Keratinocyte (primary cell): ENCODE data around the gene FMO4.

Source experiments
- EZH2 ChIP-seq: IDR thresholded peaks from one replicate; pipeline ENCODE4 v1.6.1; 2012; ENCODE audit warnings: inconsistent platforms, mild to moderate bottlenecking, low read length, moderate library complexity
- TF ChIP-seq, protein P1 (sequence below), 3 experiments: IDR thresholded peaks in 1 of 3; conservative IDR thresholded peaks in 1 of 3; optimal IDR thresholded peaks in 1 of 3; 2 replicates in 2 of 3; 3 replicates in 1 of 3; pipeline versions ENCODE3 to v1.5.1; 2011; ENCODE audit warnings: low read length in 3 of 3, mild to moderate bottlenecking in 3 of 3, moderate library complexity in 2 of 3, control low read depth in 1 of 3, inconsistent platforms in 1 of 3; ENCODE audit not compliant: insufficient read depth in 2 of 3; ENCODE audit errors: extremely low read depth in 1 of 3

DNA sequence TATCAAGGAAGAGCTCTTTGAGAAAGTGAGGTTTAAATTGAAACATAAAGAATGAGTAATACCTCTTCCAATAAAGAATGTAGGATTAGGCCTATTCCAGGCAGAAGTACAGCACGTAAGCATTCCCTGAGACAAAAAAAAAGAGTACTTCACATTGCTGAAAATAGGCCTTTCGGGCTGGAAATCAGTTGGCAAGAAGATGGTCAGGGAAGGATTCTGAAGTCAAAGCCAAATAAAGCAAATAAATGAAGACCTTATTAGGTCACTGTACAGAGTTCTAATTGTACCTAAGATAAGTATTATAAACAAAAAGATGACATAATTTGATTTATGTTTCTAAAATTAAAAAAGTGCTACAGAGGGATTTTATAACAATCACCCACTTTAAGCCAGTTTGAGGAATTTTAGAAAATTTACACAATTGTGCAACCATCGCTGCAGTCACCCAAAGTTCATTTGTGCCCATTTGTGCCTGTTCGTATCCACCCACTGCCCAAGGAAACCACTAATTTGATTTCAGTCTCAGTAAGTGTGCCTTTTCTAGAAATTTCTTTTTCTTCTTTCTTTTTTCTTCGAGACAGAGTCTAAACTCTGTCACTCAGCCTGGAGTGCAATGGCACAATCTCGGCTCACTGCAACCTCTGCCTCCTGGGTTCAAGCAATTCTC is 58.6 kb downstream of the FMO4 start:
- TF ChIP-seq, protein P1, sequence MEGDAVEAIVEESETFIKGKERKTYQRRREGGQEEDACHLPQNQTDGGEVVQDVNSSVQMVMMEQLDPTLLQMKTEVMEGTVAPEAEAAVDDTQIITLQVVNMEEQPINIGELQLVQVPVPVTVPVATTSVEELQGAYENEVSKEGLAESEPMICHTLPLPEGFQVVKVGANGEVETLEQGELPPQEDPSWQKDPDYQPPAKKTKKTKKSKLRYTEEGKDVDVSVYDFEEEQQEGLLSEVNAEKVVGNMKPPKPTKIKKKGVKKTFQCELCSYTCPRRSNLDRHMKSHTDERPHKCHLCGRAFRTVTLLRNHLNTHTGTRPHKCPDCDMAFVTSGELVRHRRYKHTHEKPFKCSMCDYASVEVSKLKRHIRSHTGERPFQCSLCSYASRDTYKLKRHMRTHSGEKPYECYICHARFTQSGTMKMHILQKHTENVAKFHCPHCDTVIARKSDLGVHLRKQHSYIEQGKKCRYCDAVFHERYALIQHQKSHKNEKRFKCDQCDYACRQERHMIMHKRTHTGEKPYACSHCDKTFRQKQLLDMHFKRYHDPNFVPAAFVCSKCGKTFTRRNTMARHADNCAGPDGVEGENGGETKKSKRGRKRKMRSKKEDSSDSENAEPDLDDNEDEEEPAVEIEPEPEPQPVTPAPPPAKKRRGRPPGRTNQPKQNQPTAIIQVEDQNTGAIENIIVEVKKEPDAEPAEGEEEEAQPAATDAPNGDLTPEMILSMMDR (optimal IDR thresholded peaks at IDR 0.05 in 1 of 3, IDR thresholded peaks at IDR 0.05 in 1 of 3, conservative IDR thresholded peaks at IDR 0.05 in 1 of 3; ENCODE audit: extremely low read depth in 1 of 3, insufficient read depth in 2 of 3, low read length in 3 of 3), result no peak
- no peak for TF ChIP-seq EZH2
